ENCODE measurements around the gene C10orf67. TPM values are rescaled to one million over a fixed set of nuclear protein-coding genes. Genes with fewer than 3 reads are reported as not detected.
"Not testable (repeated sequence)": the region's sequence is repeated elsewhere in the genome, so short reads cannot be mapped to it uniquely, and the experiment has no call there.

C10orf67 gene
- total RNA-seq, 4 donors from 2014 or later, result not detected

DNA sequence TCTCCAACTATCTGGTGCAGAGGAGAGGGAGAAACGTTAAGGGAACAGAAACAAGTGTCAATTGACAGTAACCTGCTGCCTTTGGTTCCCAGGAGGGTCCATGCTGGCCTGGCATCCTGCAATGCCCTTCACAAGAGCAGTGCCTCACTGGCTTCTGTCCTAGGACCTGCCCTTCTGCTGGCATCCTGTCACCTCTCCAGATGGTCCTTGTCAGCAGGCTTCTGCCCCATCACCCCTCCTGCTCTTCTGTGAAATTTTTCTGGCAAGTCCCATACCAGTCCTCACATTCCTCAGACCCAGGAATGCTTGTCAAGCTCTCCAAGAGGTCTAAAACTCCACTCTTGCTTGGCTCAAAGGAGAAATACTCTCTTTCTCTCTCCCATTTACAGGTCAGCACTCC lies 34.2 kb downstream of the C10orf67 start:
- Histone ChIP-seq H3K27me3 (no peaks in the 10 kb centered on the region), H3K4me3 (no peak overlapping the region), H3K27ac (replicated peaks in 1 of 4) (no peak overlapping the region), H3K4me1 (peaks cover 0 to 8% (median 0%) of the 10 kb centered on the region in 4 donors), H3K9me3 (no peaks in the 10 kb centered on the region), H3K36me3 (no peaks in the 10 kb centered on the region)
- no peak for TF ChIP-seq POLR2AphosphoS5 (IDR thresholded peaks at IDR 0.05)
- TF ChIP-seq EP300 (IDR thresholded peaks at IDR 0.05), result no peak
- TF ChIP-seq, protein P1, sequence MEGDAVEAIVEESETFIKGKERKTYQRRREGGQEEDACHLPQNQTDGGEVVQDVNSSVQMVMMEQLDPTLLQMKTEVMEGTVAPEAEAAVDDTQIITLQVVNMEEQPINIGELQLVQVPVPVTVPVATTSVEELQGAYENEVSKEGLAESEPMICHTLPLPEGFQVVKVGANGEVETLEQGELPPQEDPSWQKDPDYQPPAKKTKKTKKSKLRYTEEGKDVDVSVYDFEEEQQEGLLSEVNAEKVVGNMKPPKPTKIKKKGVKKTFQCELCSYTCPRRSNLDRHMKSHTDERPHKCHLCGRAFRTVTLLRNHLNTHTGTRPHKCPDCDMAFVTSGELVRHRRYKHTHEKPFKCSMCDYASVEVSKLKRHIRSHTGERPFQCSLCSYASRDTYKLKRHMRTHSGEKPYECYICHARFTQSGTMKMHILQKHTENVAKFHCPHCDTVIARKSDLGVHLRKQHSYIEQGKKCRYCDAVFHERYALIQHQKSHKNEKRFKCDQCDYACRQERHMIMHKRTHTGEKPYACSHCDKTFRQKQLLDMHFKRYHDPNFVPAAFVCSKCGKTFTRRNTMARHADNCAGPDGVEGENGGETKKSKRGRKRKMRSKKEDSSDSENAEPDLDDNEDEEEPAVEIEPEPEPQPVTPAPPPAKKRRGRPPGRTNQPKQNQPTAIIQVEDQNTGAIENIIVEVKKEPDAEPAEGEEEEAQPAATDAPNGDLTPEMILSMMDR (IDR thresholded peaks at IDR 0.05), result no peak
- no peak for TF ChIP-seq POLR2A (IDR thresholded peaks at IDR 0.05; ENCODE audit: low read depth)
- no peak for DNase-seq (ENCODE audit: extremely low spot score)
- intact Hi-C loops (cut with DNase I), result loop anchor here (10.0 kb wide), 1 partner anchor 884 kb away; no protein-coding TSS in a partner anchor
- WGBS, result 11% methylated on average over 1 of the region's 1 CpG

DNA sequence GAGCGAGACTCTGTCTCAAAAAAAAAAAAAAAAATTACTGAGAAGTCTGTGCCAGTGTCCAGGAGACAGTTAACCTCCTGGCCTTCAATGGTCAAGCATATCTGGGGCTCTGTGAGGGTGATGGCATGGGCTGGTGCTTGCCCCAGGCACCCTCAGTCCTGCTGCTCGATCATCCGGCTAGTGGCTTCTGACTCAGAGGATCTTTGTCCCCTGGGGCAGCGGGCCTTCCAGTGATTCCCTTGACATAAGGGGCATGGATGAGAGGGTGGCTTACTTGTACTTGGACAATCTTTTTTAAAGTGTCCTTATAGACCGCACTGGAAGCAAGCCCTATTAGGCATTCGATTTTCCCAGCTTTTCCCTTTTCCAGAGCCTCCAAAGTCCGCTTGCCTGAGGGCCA lies 44.6 kb downstream of the C10orf67 start:
- intact Hi-C loops (cut with DNase I); DNase-seq (ENCODE audit: extremely low spot score); H3K4me1 ChIP-seq; H3K9me3 ChIP-seq; H3K4me3 ChIP-seq; H3K27ac ChIP-seq (replicated peaks in 1 of 4); H3K36me3 ChIP-seq; H3K27me3 ChIP-seq: not testable (repeated sequence)
- WGBS, result 92% methylated on average over 7 of the region's 7 CpGs

DNA sequence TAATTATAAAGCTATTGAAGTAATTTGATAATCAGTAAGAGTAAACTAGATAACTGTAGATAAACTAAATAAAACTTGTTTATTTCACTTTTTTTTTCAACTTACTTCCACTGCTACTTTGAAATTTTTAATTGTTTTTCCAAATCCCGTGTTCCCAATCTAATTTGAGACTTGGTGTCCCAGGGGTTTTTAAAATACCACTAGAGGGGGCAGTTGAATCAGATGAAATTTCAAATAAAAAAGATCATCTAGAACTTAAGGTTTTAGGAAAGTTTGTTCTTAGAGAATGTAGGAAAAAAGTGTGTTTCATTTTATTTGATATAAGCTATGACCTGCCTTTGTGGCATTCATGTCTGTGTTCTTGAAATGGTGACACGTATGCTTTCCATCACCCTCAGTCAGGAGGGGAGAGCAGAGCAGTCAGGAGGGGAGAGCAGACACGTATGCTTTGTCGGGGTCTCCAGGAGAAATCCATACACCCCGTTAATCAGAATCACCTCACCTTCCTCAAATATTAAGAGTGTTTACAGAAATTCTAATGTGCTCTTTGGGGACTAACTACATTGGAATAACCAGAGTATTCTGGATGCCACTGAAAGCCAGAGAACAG lies 49.9 kb downstream of the C10orf67 start:
- peaks cover 0 to 15% (median 2%) of the 10 kb centered on the region in 4 donors for H3K27me3 ChIP-seq
- 48% methylated on average over 5 of the region's 5 CpGs for WGBS
- DNase-seq (ENCODE audit: extremely low spot score), result no peak
- H3K36me3 ChIP-seq, result no peaks in the 10 kb centered on the region
- no peak overlapping the region for H3K27ac ChIP-seq (replicated peaks in 1 of 4)
- no peaks in the 10 kb centered on the region for H3K9me3 ChIP-seq
- intact Hi-C loops (cut with DNase I), result no loop called here
- H3K4me3 ChIP-seq, result no peak overlapping the region
- TF ChIP-seq, protein P1 (IDR thresholded peaks at IDR 0.05), result peak; percentile 19 to 40 (median 30)
- no peak for TF ChIP-seq POLR2A (IDR thresholded peaks at IDR 0.05; ENCODE audit: low read depth)
- no peaks in the 10 kb centered on the region for H3K4me1 ChIP-seq

DNA sequence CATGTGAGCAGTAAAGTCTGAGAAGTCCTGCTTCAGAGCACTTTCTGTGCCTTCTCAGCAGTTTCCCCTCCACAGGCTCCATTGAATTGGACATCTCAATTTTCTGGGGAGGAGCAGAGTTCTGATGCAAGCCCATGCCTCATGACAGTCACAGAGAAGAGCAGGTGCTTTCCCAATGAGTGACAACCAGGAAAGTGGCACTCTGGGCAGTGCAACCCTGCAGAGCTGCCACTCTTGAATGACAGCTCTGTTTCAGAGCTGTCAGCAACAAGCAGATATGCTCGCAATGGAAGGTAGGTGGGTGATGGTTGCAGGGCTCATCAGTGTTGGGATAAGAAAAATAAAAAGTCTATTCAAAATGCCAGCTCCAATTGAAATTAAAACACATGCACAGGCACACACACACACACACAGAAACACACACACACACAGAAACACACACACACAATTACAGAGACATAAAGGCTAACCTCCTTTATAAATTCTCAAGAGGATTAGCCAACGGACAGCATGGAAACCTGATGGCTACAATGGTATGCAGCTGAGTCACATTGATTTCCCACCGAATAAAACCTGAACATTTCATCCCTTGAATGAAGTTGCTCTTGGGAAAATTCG lies 50.5 kb downstream of the C10orf67 start:
- TF ChIP-seq POLR2A (IDR thresholded peaks at IDR 0.05; ENCODE audit: low read depth) (no peak), POLR2AphosphoS5 (IDR thresholded peaks at IDR 0.05) (no peak), EP300 (IDR thresholded peaks at IDR 0.05) (no peak)
- H3K9me3 ChIP-seq, result no peaks in the 10 kb centered on the region
- intact Hi-C loops (cut with DNase I), result no loop called here
- no peak for DNase-seq (ENCODE audit: extremely low spot score)
- H3K4me3 ChIP-seq, result no peak overlapping the region
- 62% methylated on average over 4 of the region's 4 CpGs for WGBS
- no peaks in the 10 kb centered on the region for H3K36me3 ChIP-seq
- no peak overlapping the region for H3K27ac ChIP-seq (replicated peaks in 1 of 4)
- H3K27me3 ChIP-seq, result peaks cover 0 to 15% (median 2%) of the 10 kb centered on the region in 4 donors
- H3K4me1 ChIP-seq, result no peaks in the 10 kb centered on the region

DNA sequence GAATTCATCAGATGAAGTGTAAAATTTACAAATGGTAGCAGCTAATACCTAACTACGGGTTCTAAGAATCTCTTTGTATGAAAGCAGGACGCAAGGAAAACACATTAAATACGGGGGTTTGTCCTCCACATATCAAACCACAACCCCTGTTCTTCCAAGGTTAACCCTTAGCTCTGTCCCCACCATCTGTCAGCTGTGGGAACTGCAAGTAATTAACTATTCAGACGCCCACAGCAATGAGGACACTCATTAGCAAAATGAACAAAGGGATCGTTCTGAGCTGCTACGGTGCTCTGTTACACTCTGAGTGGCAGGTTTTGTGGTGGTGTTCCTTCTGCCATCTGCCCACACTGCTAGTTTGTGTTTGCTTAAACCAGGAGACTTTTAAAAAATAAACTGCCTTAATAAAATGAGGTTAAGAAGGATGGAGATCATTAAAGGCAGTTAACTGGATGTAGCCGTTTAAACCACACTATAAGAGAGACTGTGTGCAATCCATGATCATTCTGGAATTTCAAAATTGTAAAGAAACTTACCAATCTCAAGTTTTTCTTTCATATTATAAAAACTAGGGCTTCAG lies 51.4 kb downstream of the C10orf67 start:
- 39% methylated on average over 7 of the region's 7 CpGs for WGBS
- no peaks in the 10 kb centered on the region for H3K4me1 ChIP-seq
- H3K9me3 ChIP-seq, result no peaks in the 10 kb centered on the region
- H3K27me3 ChIP-seq, result peaks cover 0 to 15% (median 2%) of the 10 kb centered on the region in 4 donors
- H3K27ac ChIP-seq (replicated peaks in 1 of 4), result no peak overlapping the region
- TF ChIP-seq EP300 (IDR thresholded peaks at IDR 0.05), result no peak
- TF ChIP-seq POLR2AphosphoS5 (IDR thresholded peaks at IDR 0.05), result no peak
- TF ChIP-seq POLR2A (IDR thresholded peaks at IDR 0.05; ENCODE audit: low read depth), result no peak
- TF ChIP-seq, protein P1 (IDR thresholded peaks at IDR 0.05), result peak in 1 of 3 experiments; percentile 11
- intact Hi-C loops (cut with DNase I), result no loop called here
- no peak overlapping the region for H3K4me3 ChIP-seq
- no peak for DNase-seq (ENCODE audit: extremely low spot score)
- H3K36me3 ChIP-seq, result no peaks in the 10 kb centered on the region
